Dermis blood vessel endothelial cell (primary cell): ENCODE measurements around the gene ATE1. TPM values are rescaled to one million over a fixed set of nuclear protein-coding genes. Genes with fewer than 3 reads are reported as not detected.

Source experiments
- DNase-seq: peaks from one replicate; pipeline ENCODE4 v3.0.0; 2010
- total RNA-seq: library from RNA; depleted of rRNA; stranded (reverse); fragments of >200 nt; gene quantifications from 2 replicates; pipeline ENCODE4 v1.2.3, GENCODE V29; 2014

Gene ATE1
- total RNA-seq, 1 donor from 2014 or later = 48.7 TPM

- DNase-seq = no peak
Measured at GRCh38 chr10:121692626-121693025, 235.2 kb downstream of the ATE1 start.

DNA sequence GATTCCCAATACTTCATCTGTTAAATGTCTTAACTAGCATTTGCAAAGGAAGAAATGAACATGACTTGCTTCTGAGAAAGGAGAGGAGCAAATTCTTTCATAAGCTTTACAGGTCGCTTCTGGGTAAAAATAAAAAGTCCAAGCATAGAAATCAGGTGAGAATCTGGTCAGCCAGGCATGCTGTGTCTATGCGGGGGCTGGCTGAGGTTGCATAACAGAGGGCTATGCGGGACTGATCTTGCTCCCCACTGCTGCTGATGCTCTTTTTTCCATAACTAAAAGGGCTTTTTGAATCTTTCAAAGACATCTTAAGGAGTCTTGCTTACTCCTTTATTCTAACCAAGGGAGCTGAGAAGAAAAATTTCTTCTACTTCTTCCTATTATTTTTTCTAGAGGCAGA lies 236.9 kb downstream of the ATE1 start:
- no peak for DNase-seq

Other genes starting within 250 kb of the ATE1 start
- 54.6 and 67.9 TPM in 2 replicates for gene NSMCE4A, start 47.2 kb upstream of the ATE1 start, total RNA-seq
- gene TACC2, start 61.1 kb upstream of the ATE1 start, total RNA-seq = 3.6 and 8.2 TPM in 2 replicates